ENCODE data around the gene RAB28.

- TF ChIP-seq CTCF (IDR thresholded peaks at IDR 0.05 in 2 of 3, conservative IDR thresholded peaks at IDR 0.05 in 1 of 3; ENCODE audit: borderline replicate concordance in 1 of 3, insufficient read depth in 1 of 3, low read depth in 2 of 3, low read length in 2 of 3) (no peak), POLR2A (IDR thresholded peaks at IDR 0.05; ENCODE audit: borderline replicate concordance, extremely low read depth, insufficient read depth, insufficient read length) (no peak), REST (IDR thresholded peaks at IDR 0.05; ENCODE audit: low read depth) (no peak), ZNF274 (IDR thresholded peaks at IDR 0.05; ENCODE audit: low read depth, low read length) (no peak), POLR2AphosphoS5 (IDR thresholded peaks at IDR 0.05; ENCODE audit: low read depth, low read length) (no peak), RAD21 (IDR thresholded peaks at IDR 0.05; ENCODE audit: low read depth) (no peak), SP1 (IDR thresholded peaks at IDR 0.05; ENCODE audit: low read depth) (no peak), EGR1 (IDR thresholded peaks at IDR 0.05; ENCODE audit: low read depth) (no peak), EZH2 (IDR thresholded peaks at IDR 0.05) (no peak), ATF3 (IDR thresholded peaks at IDR 0.05) (no peak)
Measured at GRCh38 chr4:13452927-13453579, 31.1 kb downstream of the RAB28 start.

All from HCT116 (cell line).